GM12801 (cell line): Measurements from ENCODE around the gene UPP2.

ENCODE experiments used
- CTCF ChIP-seq: IDR thresholded peaks from one replicate; pipeline ENCODE4 v1.5.1; 2011; ENCODE audit warnings: control low read depth; ENCODE audit not compliant: insufficient read length; ENCODE audit errors: extremely low read depth

UPP2 gene

DNA sequence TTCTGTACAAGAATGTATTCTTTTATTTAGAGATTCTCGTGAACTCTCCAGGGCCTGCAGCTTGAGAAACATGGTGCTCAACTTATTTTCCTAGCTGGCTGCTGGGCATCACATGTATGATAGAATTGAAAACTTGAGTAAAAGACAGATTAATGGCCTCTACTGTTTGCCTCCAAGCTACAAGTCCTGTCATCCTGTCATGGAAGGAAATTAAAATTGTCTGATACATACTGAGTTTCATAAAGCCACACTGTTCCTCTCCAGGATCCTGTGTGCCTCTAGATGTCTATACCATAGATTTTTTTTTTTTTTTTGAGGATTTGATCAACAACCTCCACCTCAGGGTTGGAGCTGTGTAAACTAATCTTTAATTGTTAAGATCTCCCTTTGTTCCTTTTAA is 38.5 kb downstream of the UPP2 start:
- no peak for TF ChIP-seq CTCF

- TF ChIP-seq CTCF: no peak
Measured at GRCh38 chr2:158142165-158142564, 40.5 kb downstream of the UPP2 start.

- TF ChIP-seq CTCF: no peak
Measured at GRCh38 chr2:158142568-158143332, 41.1 kb downstream of the UPP2 start.

- TF ChIP-seq CTCF: no peak
Measured at GRCh38 chr2:158143703-158144360, 42.2 kb downstream of the UPP2 start.

DNA sequence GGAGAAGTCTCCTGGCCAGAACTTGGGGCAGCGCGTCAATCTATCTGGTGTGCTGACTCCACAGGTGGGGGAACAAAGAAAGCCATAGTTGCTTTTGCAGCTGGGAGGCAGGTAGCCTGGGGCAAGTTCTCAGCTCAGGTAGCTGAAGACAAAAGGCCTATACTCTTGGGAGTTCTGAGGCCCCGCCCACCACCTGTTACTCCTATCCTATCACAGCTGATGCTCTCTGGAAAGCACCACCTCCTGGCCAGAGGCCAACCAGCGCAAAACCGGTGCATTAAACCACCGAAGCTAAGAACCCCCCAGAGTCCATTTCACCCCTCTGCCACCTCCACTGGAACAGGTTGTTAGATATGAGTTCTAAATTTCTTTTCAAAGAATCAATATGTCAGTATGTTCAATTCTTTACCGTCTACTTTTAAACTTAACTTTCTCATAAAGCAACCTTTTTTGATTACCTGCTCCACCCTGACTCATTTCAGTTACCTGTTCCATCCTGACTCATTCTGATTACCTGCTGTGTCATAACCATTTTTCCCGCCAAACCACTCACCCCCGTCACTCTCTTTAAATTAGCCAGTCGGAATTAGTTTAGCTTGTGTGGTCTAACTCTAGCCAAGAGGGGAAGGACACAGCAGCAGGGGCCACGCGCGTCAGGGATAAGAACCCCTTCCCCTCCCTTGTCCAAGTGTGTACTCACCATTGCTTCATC is 43.4 kb downstream of the UPP2 start:
- TF ChIP-seq CTCF: no peak

GRCh38 chr2:158153270-158154015 is 51.8 kb downstream of the UPP2 start:
- no peak for TF ChIP-seq CTCF

- no peak for TF ChIP-seq CTCF
Measured at GRCh38 chr2:158154596-158154995, 52.9 kb downstream of the UPP2 start.
